Inflammatory macrophage treated with lipopolysaccharide for 1 hour (primary cell): ENCODE data around the gene RASA3.

ENCODE experiments used
- DNase-seq, 2 donors: peaks; one replicate each; pipeline ENCODE4 v3.0.0-alpha.2; 2020 to 2022

The RASA3 gene

DNA sequence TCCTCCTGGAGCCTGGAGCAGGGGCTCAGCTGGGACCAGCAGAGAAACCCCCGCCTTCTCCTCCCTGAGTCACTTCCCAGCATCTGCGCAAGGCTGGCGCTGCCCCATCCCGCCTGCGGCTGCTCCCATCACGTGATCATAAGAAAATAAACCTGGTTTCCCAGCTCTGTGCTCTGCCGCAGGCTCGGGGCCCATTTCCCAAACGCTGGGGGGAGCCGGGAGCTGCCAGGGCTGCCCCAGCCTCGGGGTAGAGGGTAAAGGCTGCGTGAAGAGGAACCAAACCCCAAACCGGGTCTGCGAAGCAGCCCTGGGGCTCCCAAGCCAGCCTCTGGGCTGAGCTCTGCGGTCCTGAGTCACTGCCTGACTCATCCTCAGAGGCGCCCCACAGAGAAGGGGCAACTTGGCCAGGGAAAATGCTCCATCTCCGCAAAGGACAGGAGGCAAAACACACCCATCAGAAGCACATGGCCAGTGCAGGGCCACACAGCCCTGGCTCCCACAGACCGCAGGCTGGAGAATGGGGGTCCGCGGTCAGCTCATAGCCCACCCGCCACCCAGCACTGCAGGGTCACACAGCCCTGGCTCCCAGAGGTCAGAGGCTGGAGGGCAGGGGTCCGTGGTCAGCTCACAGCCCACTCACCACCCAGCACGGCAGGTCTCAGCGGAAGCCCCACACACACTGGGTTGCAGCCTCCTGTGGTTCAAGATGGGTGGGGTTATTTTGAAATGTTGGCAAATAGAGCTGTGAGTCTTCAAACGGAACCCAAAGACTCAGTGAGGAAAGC lies 67.1 kb downstream of the RASA3 start:
- DNase-seq = peak; percentile 91 to 96

GRCh38 chr13:114064450-114065140 lies 67.8 kb downstream of the RASA3 start:
- DNase-seq = peak in 1 of 2 donors; percentile 36

GRCh38 chr13:114063545-114064449 lies 68.6 kb downstream of the RASA3 start:
- peak; percentile 75 to 96 for DNase-seq

GRCh38 chr13:114062754-114063153 lies 69.7 kb downstream of the RASA3 start:
- DNase-seq = peak; percentile 21 to 44

DNA sequence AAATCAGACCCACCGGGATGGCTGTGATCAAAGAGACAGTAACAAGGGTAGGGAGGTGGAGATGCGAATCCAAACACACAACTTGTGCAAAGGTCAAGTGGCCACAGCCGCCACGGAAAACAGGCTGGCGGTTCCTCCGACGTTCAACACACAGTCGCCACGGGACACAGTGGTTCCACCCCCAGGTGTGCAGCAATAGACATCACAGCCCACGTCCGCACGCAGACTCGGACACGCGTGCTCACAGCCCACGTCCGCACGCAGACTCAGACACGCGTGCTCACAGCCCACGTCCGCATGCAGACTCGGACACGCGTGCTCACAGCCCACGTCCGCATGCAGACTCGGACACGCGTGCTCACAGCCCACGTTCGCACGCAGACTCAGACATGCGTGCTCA lies 70.1 kb downstream of the RASA3 start:
- no peak for DNase-seq

DNA sequence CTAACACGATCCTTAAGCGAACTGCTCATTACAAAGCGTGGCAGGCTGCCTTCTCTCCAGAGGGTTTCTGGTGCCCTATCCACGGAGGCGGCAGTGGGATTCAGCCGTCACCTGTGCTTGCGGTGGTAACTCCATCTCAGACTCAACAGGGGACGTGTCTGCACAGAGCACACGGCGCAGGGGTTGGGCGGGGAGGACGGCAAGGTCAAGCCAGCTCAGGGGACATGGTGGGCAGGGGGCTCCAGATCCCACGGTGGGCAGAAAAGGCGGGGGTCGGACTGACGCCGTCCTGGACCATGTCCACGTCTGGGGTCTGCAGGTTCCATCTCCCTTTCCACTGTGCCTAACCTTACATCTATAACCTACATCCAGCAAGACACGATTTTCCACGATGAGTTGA lies 70.7 kb downstream of the RASA3 start:
- no peak for DNase-seq

DNA sequence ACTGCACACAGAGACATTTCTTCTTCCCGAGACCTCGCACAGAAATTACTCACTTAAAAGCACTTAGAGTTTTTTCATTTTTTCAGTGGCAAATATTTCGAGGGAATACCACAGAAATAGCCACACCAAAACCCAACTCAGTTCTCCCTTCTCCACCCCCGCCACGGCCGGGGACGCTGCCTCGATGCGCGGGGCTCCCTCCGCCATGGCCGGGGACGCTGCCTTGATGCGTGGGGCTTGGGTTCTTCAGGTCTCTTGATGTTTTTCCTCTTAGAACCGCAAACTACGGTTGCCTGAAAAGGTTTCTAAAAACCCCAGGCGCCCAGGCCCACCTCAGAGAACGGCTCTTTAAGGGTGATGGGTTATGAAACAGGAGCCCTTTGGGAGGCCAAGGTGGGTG lies 71.4 kb downstream of the RASA3 start:
- DNase-seq = no peak

DNA sequence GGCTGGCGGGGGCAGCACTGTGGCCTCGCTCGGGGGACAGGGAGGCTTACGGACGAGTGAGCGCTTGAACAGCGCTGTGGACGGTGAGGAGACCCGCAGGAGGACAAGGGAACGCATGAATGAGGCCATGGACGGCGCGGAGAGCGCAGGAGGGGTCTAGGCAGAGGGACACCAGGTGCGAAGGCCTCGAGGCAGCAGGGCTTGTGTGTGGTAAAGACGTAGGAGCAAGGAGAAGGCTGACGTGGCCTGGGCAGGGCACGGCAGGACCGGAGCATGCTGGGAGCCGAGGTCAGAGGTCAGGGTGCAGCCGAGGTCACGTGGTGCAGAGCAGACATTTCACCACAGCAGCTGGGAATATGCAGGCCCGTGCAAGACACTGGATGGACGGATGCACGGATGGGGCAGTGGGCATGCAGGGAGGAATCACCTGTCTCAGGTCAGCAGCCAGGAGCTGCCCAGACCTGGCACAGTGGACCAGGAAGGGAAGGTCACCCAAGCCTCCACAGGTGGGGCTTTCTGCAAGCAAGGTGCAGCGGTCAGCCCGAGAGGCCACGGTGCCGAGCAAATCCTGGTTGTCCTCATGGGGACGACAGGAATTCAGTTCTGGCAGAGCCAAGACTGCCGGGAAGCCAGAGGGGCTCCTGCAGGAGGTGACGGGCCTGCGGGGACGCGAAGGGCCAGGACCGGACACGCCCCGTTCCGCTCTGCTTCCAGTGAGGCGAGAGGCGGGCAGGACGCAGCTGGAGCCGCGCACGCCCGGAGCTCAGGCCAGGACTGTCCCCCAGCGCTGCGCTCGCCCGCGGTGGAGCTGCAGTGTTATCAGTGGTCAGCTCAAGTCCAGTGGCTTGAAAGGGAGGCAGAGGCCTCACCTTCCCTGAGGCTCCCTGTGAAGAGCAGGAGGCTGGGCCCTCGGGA lies 72.2 kb downstream of the RASA3 start:
- DNase-seq = no peak

DNA sequence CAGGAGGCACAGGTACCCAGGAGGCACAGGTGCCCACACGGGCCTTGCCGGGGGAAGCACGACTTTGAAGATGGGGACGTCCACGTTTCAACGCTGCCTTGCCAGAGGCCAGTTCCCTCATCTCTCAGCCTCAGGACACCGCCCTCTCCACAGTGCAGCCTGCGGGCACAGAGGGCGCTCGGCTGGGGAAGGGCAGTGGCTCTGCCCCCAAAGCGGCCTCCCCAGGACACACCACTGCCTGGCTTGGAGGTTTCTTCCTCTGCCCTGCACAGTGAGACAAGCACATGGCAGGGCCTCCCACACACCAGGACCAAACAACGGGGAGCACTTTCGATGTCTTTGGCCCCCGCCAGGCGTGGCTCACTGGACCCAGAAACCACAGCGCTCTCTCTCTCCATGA lies 73.0 kb downstream of the RASA3 start:
- DNase-seq = no peak

GRCh38 chr13:114058051-114058867 lies 74.2 kb downstream of the RASA3 start:
- peak in 1 of 2 donors; percentile 21 for DNase-seq

- DNase-seq = no peak
Measured at GRCh38 chr13:114057166-114058050, 75.0 kb downstream of the RASA3 start.

DNA sequence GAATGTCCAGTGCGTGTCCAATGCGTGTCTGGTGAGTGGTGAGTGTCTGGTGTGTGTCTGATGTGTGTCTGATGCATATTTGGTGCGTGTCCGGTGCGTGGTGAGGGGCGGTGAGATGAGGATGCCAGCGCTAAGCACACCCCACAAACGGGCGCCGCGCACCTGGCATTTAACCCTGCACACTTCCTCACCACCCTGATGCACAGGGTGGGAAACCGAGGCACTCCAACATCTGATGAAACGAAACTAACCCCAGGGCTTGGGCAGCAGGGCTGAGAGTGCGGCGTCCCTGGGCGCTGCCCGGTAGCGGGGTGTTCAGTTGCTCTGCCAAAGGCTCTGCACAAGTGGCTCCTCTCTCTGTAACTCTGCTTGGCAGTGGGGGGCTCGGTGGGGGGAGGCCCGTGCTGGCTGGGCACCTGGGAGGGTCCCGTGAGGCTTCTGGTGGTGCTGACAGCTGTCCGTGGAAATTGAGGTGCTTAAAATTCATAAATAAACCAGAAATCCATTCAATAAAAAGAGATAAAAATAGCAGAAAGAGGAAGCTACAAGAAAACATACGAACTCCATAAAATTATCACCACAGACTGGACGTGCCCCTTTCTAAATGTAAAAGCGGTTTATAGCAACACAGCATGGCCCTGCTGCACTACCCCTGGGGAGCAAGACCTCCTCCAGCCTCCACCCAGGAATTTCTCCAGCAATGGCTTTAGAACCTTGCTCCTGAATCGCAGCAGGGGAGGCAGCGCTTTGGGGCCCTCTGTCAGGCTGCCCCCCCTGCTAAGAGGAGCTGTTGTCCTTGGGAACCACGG lies 76.0 kb downstream of the RASA3 start:
- no peak for DNase-seq

GRCh38 chr13:114055766-114056165 lies 76.7 kb downstream of the RASA3 start:
- no peak for DNase-seq

GRCh38 chr13:114054830-114055439 lies 77.5 kb downstream of the RASA3 start:
- DNase-seq = no peak

DNA sequence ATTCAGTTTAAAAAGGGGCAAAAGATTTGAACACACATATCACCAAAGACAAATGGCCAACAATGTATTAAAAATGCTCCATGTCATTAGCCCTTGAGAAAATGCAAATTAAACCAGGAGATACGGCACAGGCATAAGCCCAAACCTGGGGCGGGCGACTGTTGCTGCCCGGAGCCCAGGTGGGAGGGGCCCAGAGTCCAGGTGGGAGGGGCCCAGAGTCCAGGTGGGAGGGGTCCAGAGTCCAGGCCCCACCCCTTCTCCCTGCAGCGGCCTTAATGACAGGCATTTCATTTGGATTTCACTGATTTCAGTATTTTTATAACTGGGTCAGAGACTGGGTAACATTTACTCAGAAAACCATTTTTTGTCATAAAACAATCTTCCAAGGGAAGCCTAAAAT lies 78.2 kb downstream of the RASA3 start:
- DNase-seq = no peak

GRCh38 chr13:114053026-114053425 lies 79.4 kb downstream of the RASA3 start:
- peak in 1 of 2 donors; percentile 17 for DNase-seq

DNA sequence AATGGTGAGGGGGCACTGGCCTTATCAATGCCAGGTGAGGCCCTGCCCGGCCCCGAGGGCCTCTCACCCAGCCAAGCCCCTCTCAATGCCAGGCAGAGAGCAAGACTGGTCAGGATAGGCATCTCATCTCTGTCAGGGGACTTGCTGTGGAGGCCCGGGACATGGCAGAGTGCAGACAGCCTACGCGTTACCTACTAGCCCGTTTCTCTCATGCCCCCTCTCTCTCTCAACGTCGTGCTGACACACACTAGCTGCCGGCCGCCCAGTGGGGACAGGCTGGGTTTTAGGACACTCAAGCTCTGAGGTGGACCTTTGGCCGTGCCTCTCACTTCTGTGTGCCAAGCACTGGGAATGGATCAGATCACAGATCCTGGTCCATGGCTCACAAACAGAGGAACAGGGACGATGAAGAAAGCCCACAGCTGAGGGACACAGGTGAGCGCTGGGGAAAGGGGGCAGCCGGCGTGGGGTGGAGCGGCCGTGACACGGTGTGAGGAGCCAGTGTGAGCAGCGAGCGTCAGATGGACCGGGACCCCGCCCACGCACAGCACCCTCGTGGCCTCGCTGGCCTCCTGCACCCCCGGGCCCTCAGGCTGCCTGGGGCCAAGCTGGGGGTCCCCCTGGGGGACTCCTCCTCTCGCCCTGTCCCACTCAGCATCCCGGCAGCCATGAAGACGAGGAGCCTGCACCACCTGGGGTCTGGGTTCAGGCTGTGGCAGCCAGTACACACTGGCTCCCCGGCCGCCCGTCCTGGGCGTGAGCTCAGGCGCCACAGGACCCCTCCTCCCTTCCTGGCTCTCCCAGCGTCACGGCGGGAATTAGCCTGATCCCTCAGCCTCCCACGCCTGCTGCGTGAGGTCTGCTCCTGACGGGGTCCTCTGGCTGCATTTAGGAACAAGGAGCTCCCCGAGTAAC lies 81.6 kb downstream of the RASA3 start:
- DNase-seq = no peak

- no peak for DNase-seq
Measured at GRCh38 chr13:114049626-114050101, 82.8 kb downstream of the RASA3 start.
